GM19099 (cell line): Measurements from ENCODE around the gene DDX46.
A peak's percentile ranks its signal among the peaks of the same experiment; 100 is the strongest.

ENCODE experiments used
- POLR2A ChIP-seq: IDR thresholded peaks from 3 replicates; pipeline ENCODE4 v1.6.1; 2011; ENCODE audit warnings: low read depth; ENCODE audit not compliant: insufficient read length; ENCODE audit errors: extremely low read depth

Gene DDX46

DNA sequence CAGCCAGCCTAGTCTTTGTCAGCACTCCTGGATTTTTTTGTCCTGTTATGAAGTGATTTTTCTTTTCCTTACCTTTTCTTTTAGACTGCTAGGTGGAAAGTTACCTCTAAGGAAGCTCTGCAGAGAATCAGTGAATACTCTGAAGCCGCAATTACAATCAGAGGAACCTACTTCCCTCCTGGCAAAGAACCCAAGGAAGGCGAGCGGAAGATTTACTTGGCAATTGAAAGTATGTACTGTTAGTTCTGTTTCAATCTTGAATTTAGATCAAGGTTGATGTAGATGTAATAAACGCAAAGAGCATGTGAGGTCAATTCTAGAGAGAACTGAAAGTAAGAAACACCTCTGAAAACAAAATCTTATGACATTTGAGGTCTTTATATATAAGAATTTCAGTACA is 60.2 kb downstream of the DDX46 start:
- no peak for TF ChIP-seq POLR2A

DNA sequence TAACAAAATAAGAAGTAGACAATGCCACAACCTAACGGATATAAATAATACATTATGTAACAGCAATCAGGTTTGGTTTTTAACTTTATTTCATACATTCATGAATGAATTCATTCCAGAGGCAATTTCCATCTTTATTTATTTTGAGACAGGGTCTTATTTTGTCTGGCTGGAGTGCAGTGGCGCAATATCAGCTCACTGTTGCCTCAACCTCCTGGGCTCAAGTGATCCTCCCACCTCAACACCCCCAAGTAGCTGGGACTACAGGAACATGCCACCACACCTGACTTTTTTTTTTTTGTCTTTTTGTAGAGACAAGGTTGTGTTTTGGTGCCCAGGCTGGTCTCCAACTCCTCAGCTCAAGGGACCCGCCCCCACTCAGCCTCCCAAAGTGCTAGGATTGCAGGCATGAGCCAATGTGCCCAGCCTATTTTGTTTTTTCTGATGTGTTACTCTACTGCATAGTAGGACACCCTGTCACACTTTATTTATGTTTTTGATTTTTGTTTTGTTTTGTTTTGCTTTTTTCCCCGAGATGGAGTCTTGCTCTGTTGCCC is 60.9 kb downstream of the DDX46 start:
- no peak for TF ChIP-seq POLR2A

DNA sequence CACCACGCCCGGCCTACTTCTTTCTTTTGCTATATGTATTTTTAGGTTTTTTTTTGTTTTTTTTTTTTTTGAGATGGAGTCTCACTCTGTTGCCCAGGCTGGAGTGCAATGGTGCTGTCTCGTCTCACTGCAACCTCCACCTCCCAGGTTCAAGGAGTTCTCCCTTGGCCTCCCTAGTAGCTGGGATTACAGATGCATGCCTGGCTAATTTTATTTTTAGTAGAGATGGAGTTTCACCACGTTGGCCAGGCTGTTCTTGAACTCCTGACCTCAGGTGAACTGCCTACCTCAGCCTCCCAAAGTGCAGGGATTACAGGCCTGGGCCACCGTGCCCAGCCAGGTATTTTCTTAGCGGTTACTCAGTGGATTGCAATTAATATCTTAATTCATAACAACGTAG is 63.3 kb downstream of the DDX46 start:
- TF ChIP-seq POLR2A = no peak

DNA sequence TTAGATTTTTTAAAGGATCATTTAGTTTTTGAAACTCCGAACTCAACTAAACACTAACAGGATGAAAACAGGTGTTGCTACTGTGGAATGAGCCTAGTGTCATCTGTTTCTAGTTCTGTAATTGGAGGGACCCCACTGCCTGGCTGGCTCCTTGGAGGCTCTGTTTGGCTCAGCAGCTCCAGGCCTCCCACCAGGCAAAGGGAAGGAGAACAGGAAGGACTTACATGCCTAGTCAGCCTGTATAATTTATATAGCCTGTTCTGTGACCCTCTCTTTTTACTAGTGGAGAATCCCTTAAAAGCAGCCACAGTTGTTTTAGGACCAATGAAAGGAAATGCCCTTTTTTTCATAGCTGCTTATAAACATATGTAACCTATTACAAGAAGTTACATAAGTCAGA is 66.1 kb downstream of the DDX46 start:
- no peak for TF ChIP-seq POLR2A

DNA sequence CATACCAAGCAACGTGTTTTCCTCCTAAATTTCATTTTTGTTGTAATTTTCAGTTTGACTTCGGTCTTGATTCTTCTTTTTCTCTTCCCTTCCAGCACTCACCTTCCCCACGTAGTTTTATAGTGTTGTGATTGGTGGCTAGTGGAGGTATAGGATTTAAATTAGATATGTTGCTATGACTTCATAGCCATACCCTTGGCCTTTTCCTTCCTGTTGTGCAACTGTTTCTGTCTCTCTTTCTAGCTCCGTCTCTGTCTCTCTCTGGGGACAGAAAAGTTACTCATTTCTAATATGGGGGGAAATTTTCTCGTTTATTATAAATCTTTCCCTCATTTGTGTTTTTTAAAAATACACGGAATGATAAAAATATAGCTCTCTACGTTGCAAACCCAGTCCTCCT is 66.6 kb downstream of the DDX46 start:
- TF ChIP-seq POLR2A = no peak

GRCh38 chr5:134833340-134834032 is 74.9 kb downstream of the DDX46 start:
- TF ChIP-seq POLR2A = no peak

DNA sequence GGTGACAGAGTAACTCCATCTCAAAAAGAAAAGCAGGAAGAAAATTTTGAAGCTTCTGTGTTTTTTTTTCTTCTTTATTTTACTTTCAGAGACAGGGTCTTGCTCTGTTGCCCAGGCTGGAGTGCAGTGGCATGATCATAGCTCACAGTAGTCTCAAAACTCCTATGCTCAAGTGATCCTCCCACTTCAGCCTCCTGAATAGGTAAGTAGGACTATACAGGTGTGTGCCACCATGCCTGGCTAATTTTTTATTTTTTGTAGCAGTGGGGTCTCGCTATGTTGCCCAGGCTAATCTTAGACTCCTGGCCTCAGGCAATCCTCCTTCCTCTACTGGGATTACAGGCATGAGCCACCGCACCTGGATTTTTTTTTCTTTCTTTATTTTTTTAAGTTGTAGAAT is 77.0 kb downstream of the DDX46 start:
- no peak for TF ChIP-seq POLR2A

- TF ChIP-seq POLR2A = no peak
Measured at GRCh38 chr5:134837530-134838181, 79.1 kb downstream of the DDX46 start.

DNA sequence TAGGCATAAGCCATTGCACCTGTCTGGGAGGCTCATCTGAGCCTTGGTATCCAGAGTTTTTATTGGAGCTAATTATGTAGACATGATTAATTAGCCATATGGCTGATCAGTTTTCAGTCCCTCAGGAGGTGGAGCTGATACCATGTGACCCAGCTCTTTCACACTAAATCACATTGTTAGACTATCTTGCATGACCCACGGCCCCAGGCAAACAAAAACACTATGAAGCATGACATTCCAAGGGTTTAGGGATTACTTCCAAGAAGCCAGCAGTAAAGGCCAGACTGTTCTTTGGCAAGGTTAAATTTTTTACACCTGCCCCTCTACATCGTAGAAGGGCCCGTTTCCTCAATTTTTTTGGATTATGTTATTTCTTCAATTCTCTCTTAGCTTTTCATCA is 82.2 kb downstream of the DDX46 start:
- no peak for TF ChIP-seq POLR2A

DNA sequence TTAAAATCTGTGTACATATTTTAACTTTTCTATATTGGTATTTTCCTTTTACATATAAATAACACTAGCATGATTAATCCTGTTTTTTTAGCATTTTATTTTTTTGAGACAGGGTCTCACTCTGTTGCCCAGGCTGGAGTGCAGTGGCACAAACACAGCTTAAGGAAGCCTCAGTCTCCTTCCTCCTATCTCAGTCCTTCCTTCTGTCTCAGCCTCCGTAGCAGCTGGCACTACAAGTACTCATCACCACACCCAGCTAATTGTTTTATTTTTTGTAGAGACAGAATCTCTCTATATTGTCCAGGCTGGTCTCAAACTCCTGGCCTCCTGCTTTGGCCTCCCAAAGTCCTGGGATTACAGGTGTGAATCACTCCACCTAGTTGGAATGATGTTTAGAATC is 85.7 kb downstream of the DDX46 start:
- TF ChIP-seq POLR2A = no peak

DNA sequence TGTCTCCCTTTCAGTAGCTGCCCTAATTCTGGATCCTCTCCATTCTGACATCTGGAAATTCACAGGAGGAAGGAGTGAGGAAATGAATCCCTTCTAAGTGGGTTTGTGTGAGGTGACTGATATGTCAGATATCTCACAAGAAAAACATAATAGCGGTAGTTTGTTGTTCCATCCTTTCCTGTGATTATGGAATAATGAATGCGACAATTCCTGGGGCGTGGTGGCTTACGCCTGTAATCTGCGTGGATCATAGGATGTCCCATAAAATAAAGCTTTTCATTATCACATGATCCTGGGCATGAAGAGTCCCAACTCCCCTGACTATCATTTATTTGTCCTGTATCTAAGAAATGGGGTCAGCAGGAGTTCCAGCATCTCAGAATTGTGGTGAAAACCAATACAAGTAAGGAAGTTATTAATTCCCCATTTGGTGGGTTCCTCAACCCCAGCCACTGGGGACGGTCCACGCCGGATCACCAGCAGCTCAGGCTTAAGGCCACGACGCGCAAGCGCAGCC is 86.8 kb downstream of the DDX46 start:
- TF ChIP-seq POLR2A = no peak

- peak; percentile 97 for TF ChIP-seq POLR2A
Measured at GRCh38 chr5:134845852-134846640, 87.5 kb downstream of the DDX46 start, which contains the start of gene C5orf24. TSS of gene C5orf24 (plus strand) at chr5:134845968. CDS start at chr5:134854901, 8,933 bp downstream.

DNA sequence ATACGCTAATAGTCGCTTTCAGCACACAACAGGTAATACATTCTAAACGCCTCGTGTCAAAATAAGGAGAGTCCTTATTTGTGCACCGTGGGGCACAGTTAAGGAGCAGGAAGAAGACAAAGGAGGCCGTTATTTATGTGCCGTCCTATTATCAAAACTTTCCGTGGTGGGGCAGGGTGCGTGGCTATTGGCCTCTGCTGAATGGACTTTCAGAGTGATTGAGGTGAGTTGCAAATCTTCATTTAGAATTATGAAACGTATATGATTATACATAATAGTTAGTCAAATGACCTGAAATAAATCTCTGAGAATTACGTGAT is 88.0 kb downstream of the DDX46 start:
- no peak for TF ChIP-seq POLR2A

- no peak for TF ChIP-seq POLR2A
Measured at GRCh38 chr5:134851307-134851923, 92.8 kb downstream of the DDX46 start.

DNA sequence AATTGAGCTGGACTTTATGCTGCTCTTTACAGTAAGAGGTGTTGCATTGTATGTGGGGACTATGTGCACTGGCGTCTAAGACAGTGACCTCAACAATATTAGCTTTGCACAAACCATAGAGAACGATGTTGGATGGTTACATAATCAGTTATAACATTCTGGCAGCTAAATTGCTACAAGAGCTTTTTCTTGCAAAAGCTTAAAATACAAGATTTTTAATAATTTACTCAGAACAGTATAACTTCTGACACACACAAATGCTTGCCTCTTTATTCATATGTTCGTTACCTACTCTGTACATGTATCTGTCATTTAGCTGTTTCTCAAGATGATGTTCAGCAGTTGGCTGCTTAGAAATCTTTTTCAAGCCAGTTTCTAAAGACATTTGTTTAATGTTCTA is 98.8 kb downstream of the DDX46 start:
- TF ChIP-seq POLR2A = no peak
